Muscle of leg (tissue), 11 donors: Measurements from ENCODE around the gene PRKRIP1. TPM values are rescaled to one million over a fixed set of nuclear protein-coding genes. Genes with fewer than 3 reads are reported as not detected.
"Not testable (repeated sequence)": the region's sequence is repeated elsewhere in the genome, so short reads cannot be mapped to it uniquely, and the experiment has no call there.

Source experiments
- DNase-seq: peaks from one replicate; pipeline ENCODE4 v3.0.0; 2013
- H3K27ac ChIP-seq: one replicate; pipeline ENCODE4 v1.5.1; 2013; ENCODE audit warnings: mild to moderate bottlenecking, low read length, control low read depth
- H3K27me3 ChIP-seq: one replicate; pipeline ENCODE4 v1.6.1; 2013; ENCODE audit warnings: low read length; ENCODE audit not compliant: control insufficient read depth, insufficient read depth
- H3K36me3 ChIP-seq: one replicate; pipeline ENCODE4 v1.6.1; 2013; ENCODE audit warnings: low read length; ENCODE audit not compliant: control insufficient read depth, insufficient read depth
- H3K4me1 ChIP-seq: one replicate; pipeline ENCODE4 v1.6.1; 2013; ENCODE audit warnings: low read length; ENCODE audit not compliant: control insufficient read depth, insufficient read depth
- H3K4me3 ChIP-seq: one replicate; pipeline ENCODE4 v1.5.1; 2013; ENCODE audit warnings: low read length, control low read depth
- H3K9me3 ChIP-seq: replicated peaks from 2 replicates; pipeline ENCODE4 v1.6.1; 2013; ENCODE audit warnings: low read depth, low read length; ENCODE audit not compliant: control insufficient read depth
- WGBS: methylation state at CpG from one replicate; pipeline ENCODE4 v1.1.5; 2013; ENCODE audit warnings: missing lambda C conversion rate; ENCODE audit not compliant: insufficient coverage; 5-methylcytosine and 5-hydroxymethylcytosine counted together
- polyA plus RNA-seq, 8 donors: library from polyadenylated mRNA; unstranded; fragments of 120-200 nt; gene quantifications; one replicate each; pipeline versions ENCODE4 v1.2.1 to v1.2.3, GENCODE V29; 2013; ENCODE audit warnings: inconsistent platforms in 1 of 8, low replicate concordance in 1 of 8; ENCODE audit not compliant: insufficient read length in 8 of 8, insufficient read depth in 1 of 8
- total RNA-seq: library from RNA; stranded (reverse); fragments of 120-200 nt; gene quantifications from one replicate; pipeline ENCODE4 v1.2.4, GENCODE V29; 2013

Gene PRKRIP1
- total and polyA plus RNA-seq, 9 donors: 24.9 to 33.5 (median 29.2) TPM

- Histone ChIP-seq H3K36me3 (peaks cover 27% of the 10 kb centered on the region), H3K9me3 (no peaks in the 10 kb centered on the region), H3K27me3 (no peaks in the 10 kb centered on the region), H3K4me1 (no peaks in the 10 kb centered on the region), H3K27ac (no peak overlapping the region), H3K4me3 (no peak overlapping the region)
- no CpG with 5 or more reads among the region's 6 CpGs for WGBS
- no peak for DNase-seq
These were observed 19.1 kb upstream of the PRKRIP1 start for GRCh38 chr7:102376964-102377466.

GRCh38 chr7:102380837-102381236 lies 15.3 kb upstream of the PRKRIP1 start:
- not testable (repeated sequence) for H3K4me1 ChIP-seq, DNase-seq, H3K27ac ChIP-seq, H3K9me3 ChIP-seq, H3K27me3 ChIP-seq, H3K4me3 ChIP-seq
- peaks cover 36% of the 10 kb centered on the region for H3K36me3 ChIP-seq
- 76% methylated on average over 5 of the region's 8 CpGs for WGBS

DNA sequence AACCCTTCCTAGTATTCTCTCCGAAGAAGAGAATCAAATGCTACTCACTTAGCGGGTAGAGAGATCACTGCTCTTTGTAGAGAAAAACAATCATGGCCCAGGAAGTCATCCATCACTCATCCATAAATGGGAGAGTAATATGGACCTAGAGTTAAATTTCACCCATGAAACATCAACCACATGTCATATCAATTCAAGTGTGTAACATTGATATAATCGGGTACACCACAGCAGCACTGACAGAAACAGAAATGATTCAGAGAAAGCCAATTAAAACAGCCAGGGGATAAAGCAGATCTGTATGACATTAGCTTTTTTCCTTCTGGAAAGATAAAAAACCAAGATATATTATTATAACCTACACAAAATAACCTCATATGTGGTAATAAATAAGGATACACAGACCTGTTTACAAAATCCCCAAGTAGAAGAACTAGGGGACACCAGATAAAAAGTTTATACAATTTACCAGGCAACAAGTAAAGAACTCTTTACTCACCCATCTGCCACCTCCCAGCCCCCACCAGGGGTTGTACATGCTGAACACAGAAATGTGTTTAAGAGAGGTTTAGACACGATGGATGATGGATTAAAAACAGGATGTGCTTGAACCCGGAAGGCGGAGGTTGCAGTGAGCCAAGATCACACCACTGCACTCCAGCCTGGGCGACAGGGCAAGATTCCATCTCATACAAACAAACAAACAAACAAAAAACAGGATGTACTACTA lies 14.3 kb upstream of the PRKRIP1 start:
- H3K4me3 ChIP-seq, H3K27ac ChIP-seq, H3K4me1 ChIP-seq, H3K9me3 ChIP-seq, H3K27me3 ChIP-seq, DNase-seq: not testable (repeated sequence)
- no CpG with 5 or more reads among the region's 7 CpGs for WGBS
- peaks cover 38% of the 10 kb centered on the region for H3K36me3 ChIP-seq

DNA sequence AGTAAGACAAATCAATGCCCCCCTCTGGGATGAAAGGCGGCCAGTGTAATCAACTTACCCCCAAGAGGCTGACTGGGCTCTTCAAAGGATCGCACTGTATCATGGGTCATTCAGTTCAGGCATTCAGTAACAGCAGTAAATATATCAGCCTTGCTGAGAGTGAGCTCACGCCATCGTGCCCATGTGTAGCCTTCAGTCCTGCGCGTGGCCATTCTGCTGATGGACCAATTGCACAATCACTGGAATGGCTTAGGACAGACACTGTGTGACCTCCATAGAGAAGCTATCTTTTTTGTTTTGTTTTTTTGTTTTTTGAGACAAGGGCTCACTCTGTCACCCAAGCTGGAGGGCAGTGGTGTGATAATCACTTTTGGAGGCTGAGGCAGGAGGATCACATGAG lies 9.1 kb upstream of the PRKRIP1 start:
- 88% methylated on average over 2 of the region's 6 CpGs for WGBS
- Histone ChIP-seq H3K36me3 (peaks cover 28% of the 10 kb centered on the region), H3K27me3 (no peaks in the 10 kb centered on the region), H3K27ac (no peak overlapping the region), H3K9me3 (no peaks in the 10 kb centered on the region), H3K4me3 (no peak overlapping the region), H3K4me1 (no peaks in the 10 kb centered on the region)
- no peak for DNase-seq

DNA sequence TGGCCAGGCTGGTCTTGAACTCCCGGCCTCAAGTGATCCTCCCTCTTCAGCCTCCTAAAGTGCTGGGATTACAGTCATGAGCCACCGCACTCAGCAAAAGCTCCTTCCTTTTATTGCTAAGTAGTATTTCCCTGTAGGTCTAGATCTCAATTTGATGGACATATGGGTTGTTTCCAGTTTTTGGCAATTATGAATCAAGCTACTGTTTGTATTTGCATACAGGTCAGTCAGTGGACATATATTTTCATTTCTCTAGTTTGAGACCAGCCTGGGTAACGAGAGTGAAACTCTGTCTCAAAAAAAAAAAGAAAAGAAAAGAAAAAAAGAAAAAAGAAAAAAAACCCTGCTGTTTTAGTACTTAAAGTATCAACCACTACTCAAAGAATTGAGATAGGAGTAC lies 6.4 kb upstream of the PRKRIP1 start:
- H3K27me3 ChIP-seq: no peaks in the 10 kb centered on the region
- H3K4me3 ChIP-seq: no peak overlapping the region
- WGBS: no CpG with 5 or more reads among the region's 3 CpGs
- no peak for DNase-seq
- no peak overlapping the region for H3K27ac ChIP-seq
- no peaks in the 10 kb centered on the region for H3K9me3 ChIP-seq
- H3K36me3 ChIP-seq: peaks cover 28% of the 10 kb centered on the region
- H3K4me1 ChIP-seq: no peaks in the 10 kb centered on the region

GRCh38 chr7:102390697-102391484 lies 5.3 kb upstream of the PRKRIP1 start:
- Histone ChIP-seq H3K4me3 (no peak overlapping the region), H3K9me3 (no peaks in the 10 kb centered on the region), H3K4me1 (no peaks in the 10 kb centered on the region), H3K27me3 (no peaks in the 10 kb centered on the region), H3K36me3 (peaks cover 25% of the 10 kb centered on the region), H3K27ac (no peak overlapping the region)
- peak; percentile 77 for DNase-seq
- WGBS: 46% methylated on average over 4 of the region's 12 CpGs

GRCh38 chr7:102392330-102392729 lies 3.8 kb upstream of the PRKRIP1 start:
- no peak overlapping the region for H3K4me3 ChIP-seq
- H3K27me3 ChIP-seq: no peaks in the 10 kb centered on the region
- peaks cover 6% of the 10 kb centered on the region for H3K4me1 ChIP-seq
- peaks cover 18% of the 10 kb centered on the region for H3K36me3 ChIP-seq
- DNase-seq: no peak
- whole genome bisulfite sequencing: 100% methylated on average over 1 of the region's 1 CpG
- H3K9me3 ChIP-seq: no peaks in the 10 kb centered on the region
- no peak overlapping the region for H3K27ac ChIP-seq

DNA sequence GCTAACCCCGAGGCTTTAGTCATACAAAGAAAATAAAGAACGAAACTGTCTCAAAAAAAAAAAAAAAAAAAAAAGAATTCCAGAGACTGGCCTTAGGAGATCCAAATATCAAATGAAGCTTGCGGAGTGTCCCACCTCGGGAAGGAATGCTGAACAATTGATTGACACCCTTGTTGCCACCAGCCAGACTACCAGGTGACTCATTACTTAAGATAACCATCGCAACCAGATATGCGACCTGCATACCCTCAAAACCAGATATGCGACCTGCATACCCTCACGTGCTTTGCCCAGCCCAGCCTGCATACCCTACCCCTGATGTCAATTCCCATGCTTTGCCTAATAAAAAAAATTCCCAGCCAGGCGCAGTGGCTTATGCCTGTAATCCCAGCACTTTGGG lies 2.7 kb upstream of the PRKRIP1 start:
- DNase-seq: no peak
- no peaks in the 10 kb centered on the region for H3K9me3 ChIP-seq
- 90% methylated on average over 6 of the region's 9 CpGs for WGBS

GRCh38 chr7:102395592-102395872 lies 631 bp upstream of the PRKRIP1 start:
- 0% methylated on average over 8 of the region's 9 CpGs for WGBS
- Histone ChIP-seq H3K4me1 (peaks cover 7% of the 10 kb centered on the region), H3K36me3 (peaks cover 33% of the 10 kb centered on the region), H3K4me3 (peak overlapping the region; percentile 94), H3K9me3 (no peaks in the 10 kb centered on the region), H3K27ac (peak overlapping the region; percentile 88), H3K27me3 (no peaks in the 10 kb centered on the region)
- no peak for DNase-seq

More for the DNA sequence above, 2.7 kb upstream of the PRKRIP1 start:
- H3K36me3 ChIP-seq: peaks cover 17% of the 10 kb centered on the region
- no peak overlapping the region for H3K4me3 ChIP-seq
- no peak overlapping the region for H3K27ac ChIP-seq
- H3K4me1 ChIP-seq: peaks cover 7% of the 10 kb centered on the region
- H3K27me3 ChIP-seq: no peaks in the 10 kb centered on the region

GRCh38 chr7:102396710-102397019 lies 502 bp downstream of the PRKRIP1 start:
- H3K9me3 ChIP-seq: no peaks in the 10 kb centered on the region
- peak overlapping the region; percentile 94 for H3K4me3 ChIP-seq
- no peak for DNase-seq
- peak overlapping the region; percentile 93 for H3K27ac ChIP-seq
- WGBS: 0% methylated on average over 2 of the region's 12 CpGs
- peaks cover 31% of the 10 kb centered on the region for H3K36me3 ChIP-seq
- peaks cover 7% of the 10 kb centered on the region for H3K4me1 ChIP-seq
- H3K27me3 ChIP-seq: no peaks in the 10 kb centered on the region
